Peyer's patch (tissue), 4 donors: ENCODE data around the gene C1orf210. TPM values are rescaled to one million over a fixed set of nuclear protein-coding genes. Genes with fewer than 3 reads are reported as not detected.
A peak's percentile ranks its signal among the peaks of the same experiment; 100 is the strongest.

Experiments
- DNase-seq, 3 donors: peaks; one replicate each; pipeline ENCODE4 v3.0.0-alpha.2; 2017 to 2019
- H3K27ac ChIP-seq, 4 donors: fragments of 200-600 bp; sonication (generic); one replicate each; pipeline ENCODE4 v1.5.1; 2016 to 2019
- H3K27me3 ChIP-seq, 2 donors: fragments of 200-600 bp; sonication (generic); one replicate each; pipeline ENCODE4 v1.5.1; 2019
- H3K36me3 ChIP-seq, 3 donors: fragments of 200-600 bp; sonication (generic); one replicate each; pipeline ENCODE4 v1.5.1; 2016 to 2019
- H3K4me1 ChIP-seq, 4 donors: fragments of 200-600 bp; sonication (generic); one replicate each; pipeline ENCODE4 v1.5.1; 2016 to 2019
- H3K4me3 ChIP-seq, 4 donors: fragments of 200-600 bp; sonication (generic); 1 replicate in 3 of 4; 2 replicates in 1 of 4; pipeline ENCODE4 v1.5.1; 2016 to 2019; ENCODE audit warnings: mild to moderate bottlenecking in 1 of 4
- H3K9me3 ChIP-seq, 4 donors: fragments of 200-600 bp; sonication (generic); one replicate each; pipeline ENCODE4 v1.5.1; 2016 to 2019; ENCODE audit warnings: mild to moderate bottlenecking in 1 of 4
- POLR2A ChIP-seq, 2 donors: fragments of 450-650 bp; IDR thresholded peaks; one replicate each; pipeline ENCODE4 v1.5.1; 2017; ENCODE audit warnings: antibody characterized with exemption in 2 of 2, mild to moderate bottlenecking in 2 of 2, moderate library complexity in 2 of 2
- total RNA-seq, 4 donors: library from RNA; depleted of rRNA; stranded (reverse); fragments of >200 nt; gene quantifications; one replicate each; pipeline ENCODE4 v1.1.0, GENCODE V29; 2016
- TF ChIP-seq, protein P1 (sequence below), 6 experiments: fragments of 450-650 bp in 4 of 6; fragments of 200-600 bp in 2 of 6; sonication (generic) in 1 of 6; IDR thresholded peaks; one replicate each; pipeline ENCODE4 v1.5.1; 2017 to 2019; ENCODE audit warnings: antibody characterized with exemption in 6 of 6, mild to moderate bottlenecking in 3 of 6, moderate library complexity in 1 of 6

The C1orf210 gene
- total RNA-seq, 4 donors from 2014 or later, result 4.1 to 80.9 (median 74.4) TPM

DNA sequence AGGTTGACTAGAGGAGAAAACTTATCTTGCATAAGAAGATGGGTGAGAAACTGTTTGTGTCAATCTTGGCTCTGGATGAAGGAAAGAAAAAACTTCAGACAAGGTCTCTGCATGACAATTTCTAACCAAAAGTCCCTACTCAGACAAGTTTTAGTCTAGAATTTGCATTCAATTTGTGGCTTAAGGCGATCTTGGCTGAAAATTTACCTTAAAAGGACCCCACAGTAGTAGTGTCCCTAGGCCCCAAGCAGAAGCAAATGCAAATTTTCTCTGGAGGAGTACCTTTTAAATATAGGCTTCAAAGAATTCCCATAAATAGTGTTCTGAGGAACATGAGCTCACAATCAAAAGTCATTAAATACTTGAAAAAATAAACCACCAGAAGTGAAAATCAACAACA, 33.2 kb downstream of the C1orf210 start:
- no peak overlapping the region for H3K27ac ChIP-seq
- DNase-seq, result no peak

DNA sequence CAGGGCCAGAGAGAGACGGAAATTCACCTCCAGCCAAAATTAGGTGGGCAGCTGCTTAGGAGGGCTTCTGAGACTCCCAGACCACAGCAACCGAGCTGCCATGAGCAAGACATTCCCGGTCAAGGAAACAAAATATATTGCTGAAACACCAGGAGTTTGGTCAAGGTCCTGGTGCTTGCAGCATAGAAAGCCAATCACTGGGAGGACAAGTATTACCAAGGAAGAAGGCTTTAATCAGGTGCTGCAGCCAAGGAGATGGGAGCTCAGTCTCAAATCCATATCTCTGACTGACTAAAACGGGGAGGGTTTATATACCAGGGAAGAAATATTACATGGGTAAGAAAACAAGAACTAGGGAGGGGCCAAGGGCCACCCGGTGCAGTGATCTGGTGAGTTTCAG, 34.4 kb downstream of the C1orf210 start:
- Histone ChIP-seq H3K4me3 (no peak overlapping the region), H3K9me3 (no peaks in the 10 kb centered on the region), H3K4me1 (peaks cover 0 to 2% (median 0%) of the 10 kb centered on the region in 4 donors), H3K36me3 (no peaks in the 10 kb centered on the region), H3K27ac (no peak overlapping the region), H3K27me3 (no peaks in the 10 kb centered on the region)
- no peak for TF ChIP-seq POLR2A (IDR thresholded peaks at IDR 0.05)
- TF ChIP-seq, protein P1, sequence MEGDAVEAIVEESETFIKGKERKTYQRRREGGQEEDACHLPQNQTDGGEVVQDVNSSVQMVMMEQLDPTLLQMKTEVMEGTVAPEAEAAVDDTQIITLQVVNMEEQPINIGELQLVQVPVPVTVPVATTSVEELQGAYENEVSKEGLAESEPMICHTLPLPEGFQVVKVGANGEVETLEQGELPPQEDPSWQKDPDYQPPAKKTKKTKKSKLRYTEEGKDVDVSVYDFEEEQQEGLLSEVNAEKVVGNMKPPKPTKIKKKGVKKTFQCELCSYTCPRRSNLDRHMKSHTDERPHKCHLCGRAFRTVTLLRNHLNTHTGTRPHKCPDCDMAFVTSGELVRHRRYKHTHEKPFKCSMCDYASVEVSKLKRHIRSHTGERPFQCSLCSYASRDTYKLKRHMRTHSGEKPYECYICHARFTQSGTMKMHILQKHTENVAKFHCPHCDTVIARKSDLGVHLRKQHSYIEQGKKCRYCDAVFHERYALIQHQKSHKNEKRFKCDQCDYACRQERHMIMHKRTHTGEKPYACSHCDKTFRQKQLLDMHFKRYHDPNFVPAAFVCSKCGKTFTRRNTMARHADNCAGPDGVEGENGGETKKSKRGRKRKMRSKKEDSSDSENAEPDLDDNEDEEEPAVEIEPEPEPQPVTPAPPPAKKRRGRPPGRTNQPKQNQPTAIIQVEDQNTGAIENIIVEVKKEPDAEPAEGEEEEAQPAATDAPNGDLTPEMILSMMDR (IDR thresholded peaks at IDR 0.05), result no peak
- DNase-seq, result no peak

More for the DNA sequence above, 33.2 kb downstream of the C1orf210 start:
- TF ChIP-seq, protein P1 (IDR thresholded peaks at IDR 0.05), result no peak
- TF ChIP-seq POLR2A (IDR thresholded peaks at IDR 0.05), result no peak
- Histone ChIP-seq H3K36me3 (no peaks in the 10 kb centered on the region), H3K27me3 (no peaks in the 10 kb centered on the region), H3K9me3 (no peaks in the 10 kb centered on the region), H3K4me3 (no peak overlapping the region), H3K4me1 (peaks cover 0 to 10% (median 3%) of the 10 kb centered on the region in 4 donors)

DNA sequence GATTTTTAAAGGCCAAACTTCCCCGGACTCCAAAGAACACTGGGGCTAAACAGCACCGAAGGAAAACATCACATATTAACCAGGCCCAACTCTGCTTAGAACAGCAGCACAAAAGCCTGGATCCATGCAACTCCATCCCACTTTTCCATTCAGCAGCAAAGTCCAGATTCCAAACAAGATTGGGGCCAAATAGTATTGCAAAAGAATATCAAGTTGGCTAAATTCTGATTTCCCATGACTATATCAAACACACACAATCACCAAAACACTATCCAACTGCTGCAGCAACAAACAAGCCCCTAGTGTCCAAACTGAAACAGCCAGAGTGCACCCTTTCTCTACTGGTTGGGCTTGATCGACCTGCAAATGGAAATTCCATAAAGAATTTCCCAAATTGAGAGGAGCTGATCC, 35.0 kb downstream of the C1orf210 start:
- Histone ChIP-seq H3K36me3 (no peaks in the 10 kb centered on the region), H3K9me3 (no peaks in the 10 kb centered on the region), H3K27ac (no peak overlapping the region), H3K4me3 (no peak overlapping the region), H3K27me3 (no peaks in the 10 kb centered on the region), H3K4me1 (no peaks in the 10 kb centered on the region)
- DNase-seq, result no peak
- TF ChIP-seq, protein P1 (IDR thresholded peaks at IDR 0.05), result no peak

DNA sequence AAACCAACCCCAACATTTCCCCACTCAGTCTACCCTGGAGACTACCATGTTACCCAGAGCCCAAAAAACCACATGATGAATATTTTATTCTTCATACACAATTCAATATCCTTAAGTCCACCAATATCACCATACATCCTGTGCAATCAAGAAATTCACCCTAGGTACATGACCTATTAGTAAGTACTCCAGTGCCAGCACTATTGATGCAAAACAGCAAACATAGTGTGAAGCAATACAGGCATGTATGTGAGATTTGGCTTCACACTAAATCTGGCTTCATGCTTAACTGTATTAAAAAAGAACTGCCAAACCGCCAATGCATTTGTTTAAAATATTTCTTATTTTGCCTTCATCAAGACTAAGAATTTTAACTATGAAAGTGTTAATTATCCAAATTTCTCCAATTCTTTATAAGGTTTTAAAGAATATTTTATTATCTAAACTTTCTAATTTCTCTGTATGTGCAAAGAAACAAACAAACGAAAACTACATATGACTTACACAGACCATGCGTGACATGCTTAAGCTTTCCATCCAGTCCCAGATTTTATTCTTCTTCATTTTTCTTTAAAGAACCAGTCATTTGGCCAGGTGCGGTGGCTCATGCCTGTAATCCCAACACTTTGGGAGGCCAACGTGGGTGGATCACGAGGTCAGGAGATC, 38.0 kb downstream of the C1orf210 start:
- H3K36me3 ChIP-seq, result no peaks in the 10 kb centered on the region
- no peaks in the 10 kb centered on the region for H3K27me3 ChIP-seq
- no peaks in the 10 kb centered on the region for H3K9me3 ChIP-seq
- TF ChIP-seq POLR2A (IDR thresholded peaks at IDR 0.05), result no peak
- TF ChIP-seq, protein P1 (IDR thresholded peaks at IDR 0.05), result no peak
- DNase-seq, result peak in 1 of 3 donors; percentile 22
- H3K4me1 ChIP-seq, result no peaks in the 10 kb centered on the region
- no peak overlapping the region for H3K4me3 ChIP-seq
- H3K27ac ChIP-seq, result no peak overlapping the region

DNA sequence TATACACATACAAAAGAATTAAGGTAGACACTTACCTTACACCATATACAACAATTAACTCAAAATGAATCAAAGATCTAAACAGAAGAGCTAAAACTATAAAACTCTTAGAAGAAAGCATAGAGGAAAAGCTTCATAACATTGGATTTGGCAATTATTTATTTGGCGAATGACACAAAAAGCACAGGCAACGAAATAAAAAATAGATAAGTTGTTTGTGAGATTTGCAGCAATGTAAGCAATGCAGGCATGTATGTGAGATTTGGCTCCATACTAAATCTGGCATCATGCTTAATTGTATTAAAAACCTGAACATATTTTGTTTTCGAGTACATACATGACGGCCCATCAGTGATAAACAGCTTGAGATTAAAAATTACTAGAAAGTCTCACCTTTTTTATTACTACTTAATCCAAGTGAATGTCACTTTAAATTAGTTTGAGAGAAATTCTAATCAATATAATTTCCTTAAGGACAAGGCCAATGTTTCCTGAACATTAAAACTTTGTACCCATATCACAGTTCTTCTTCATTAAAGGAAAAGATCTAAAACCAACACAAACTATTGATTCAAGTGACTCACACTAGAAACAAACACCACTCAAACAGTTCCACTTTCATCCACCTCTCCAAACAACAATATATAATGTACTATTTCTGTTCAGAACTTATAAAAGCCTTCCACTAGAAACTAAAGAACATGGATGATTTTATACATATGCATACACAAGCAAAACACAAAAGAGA, 38.7 kb downstream of the C1orf210 start:
- no peaks in the 10 kb centered on the region for H3K36me3 ChIP-seq
- no peak overlapping the region for H3K27ac ChIP-seq
- TF ChIP-seq, protein P1 (IDR thresholded peaks at IDR 0.05), result no peak
- no peak for TF ChIP-seq POLR2A (IDR thresholded peaks at IDR 0.05)
- H3K4me3 ChIP-seq, result no peak overlapping the region
- no peaks in the 10 kb centered on the region for H3K9me3 ChIP-seq
- no peaks in the 10 kb centered on the region for H3K27me3 ChIP-seq
- DNase-seq, result no peak
- H3K4me1 ChIP-seq, result no peaks in the 10 kb centered on the region
